ENCODE measurements around the gene BMERB1.
"Not testable (repeated sequence)": the region's sequence is repeated elsewhere in the genome, so short reads cannot be mapped to it uniquely, and the experiment has no call there.

The BMERB1 gene

DNA sequence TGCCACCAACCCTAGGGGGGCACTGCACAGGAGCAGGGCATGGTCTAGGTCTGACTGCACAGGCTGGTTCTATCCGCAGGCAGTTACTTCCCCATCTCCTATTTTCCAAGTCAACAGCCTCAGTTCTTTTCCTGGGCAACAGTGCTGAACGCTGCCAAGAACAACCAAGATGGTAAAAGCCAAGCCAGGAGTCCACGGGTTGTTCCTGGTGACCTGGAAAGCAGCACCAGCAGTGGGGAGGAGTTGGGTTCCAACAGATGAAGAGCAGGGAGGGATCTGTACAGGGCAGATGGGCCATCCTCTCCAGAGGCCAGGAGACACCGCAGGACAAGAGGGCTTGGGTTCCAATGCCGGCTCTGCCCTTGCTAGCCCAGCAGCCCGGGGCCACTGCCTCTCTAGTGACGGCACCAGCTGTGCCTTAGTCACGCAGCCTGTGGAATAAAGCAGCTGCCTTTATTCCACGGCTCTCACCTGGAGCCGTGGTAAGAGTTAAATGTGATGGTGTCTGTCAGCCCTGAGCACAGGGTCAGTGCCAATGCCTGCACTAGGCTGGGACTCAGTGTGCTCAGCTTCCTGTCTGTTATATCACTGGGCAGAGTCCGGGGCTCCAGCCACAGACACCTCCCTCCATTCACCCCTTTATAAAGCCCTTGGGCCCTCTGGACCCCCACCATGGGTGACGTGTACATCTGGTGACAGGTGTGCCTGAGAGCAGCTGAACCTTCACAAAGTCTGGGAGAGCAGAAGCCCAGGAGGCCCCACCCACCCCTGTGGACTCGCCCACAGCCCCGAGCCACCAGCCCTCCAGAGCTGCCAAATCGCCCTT lies 163.6 kb downstream of the BMERB1 start:
- no peak for DNase-seq

DNA sequence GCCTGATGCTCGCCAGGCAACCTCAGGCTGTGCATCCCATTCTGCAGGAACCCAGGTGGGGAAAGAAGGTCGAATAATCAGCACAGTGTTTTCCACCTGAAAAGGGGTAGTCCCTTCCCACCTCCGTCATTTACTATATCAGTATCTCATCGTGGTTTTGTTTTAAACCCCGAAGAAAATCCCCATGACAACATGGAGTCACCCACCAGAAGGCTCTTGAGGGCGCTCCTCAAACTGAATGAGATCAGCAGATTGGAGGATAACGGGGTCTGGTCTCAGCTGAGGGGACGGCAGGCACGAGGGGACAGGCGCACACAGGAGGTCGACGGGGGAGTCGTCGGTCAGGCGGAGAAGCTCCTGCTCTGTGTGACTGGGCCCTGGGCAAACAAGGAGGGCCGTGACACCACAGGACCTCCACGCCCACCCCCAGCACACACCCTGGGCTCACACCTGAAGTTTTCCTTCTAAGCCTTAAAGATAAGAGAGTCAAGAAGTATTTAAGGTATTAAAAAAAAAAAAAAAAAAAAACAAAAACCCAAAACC lies 164.3 kb downstream of the BMERB1 start:
- DNase-seq: no peak

DNA sequence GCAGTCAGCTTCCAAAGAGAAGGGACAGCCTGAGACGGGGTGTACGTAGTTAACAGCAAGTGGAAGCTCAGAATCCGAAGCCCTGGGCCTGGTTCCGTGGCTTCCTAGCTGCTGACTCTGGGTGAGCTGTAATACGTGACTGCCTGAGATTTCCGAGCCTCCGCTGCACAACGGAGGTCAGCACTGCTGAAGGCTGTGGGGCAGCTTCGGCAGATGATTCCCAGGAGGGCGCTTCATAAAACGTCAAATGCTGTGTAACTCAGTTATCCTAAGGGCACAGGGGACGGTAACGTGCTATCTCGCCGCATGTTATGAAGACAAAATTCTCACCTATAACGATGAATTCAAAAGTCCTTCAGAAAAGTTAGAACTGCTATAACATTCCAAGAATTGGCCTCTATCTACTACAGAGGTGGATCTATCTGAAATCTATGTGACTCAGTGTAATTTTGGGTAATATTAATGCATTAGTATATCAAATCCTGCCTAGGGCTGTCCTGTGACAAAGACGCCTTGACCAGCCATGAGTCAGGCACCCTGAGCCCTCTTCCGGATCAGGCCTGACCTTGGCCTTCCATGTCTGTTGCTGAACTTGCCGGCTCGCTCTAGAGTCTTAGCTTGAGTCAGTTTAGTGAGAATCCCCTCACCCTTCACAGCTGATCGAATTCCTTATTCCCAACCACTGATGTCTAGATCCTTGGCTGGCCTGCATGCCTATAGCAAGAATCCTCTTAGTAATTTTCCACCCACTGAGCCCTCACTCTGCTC lies 165.1 kb downstream of the BMERB1 start:
- no peak for DNase-seq

DNA sequence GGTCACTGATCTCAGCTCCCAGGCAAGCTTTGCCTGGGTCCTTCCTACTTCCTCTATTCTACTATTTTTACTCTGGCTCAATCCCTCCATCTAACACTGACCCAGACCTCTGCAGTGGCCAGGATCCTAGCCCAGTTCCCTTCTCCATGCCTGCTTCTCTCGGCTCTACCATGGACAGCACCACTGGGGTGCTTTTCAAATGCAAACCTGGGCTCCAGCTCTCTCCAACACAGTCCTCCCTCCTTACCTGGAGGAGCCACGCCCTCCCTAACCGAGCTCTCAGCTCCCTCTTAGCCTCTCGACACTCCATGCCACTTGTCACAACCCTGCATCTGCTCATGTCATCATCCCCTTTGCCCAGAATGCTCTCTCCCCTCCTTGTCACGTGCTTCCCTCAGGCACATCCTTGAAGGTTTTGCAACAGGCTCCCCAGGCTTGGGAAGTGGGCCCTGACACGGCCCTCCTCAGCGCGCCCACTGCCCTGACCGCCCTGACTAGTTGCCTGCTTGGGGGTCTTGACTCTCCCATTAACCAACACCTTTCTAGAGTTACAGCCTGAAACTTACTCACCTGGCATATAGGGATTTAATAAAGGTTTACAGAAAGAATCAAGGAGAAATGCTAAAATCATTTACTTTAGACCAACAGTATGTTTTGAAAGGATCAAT lies 167.0 kb downstream of the BMERB1 start:
- no peak for DNase-seq

DNA sequence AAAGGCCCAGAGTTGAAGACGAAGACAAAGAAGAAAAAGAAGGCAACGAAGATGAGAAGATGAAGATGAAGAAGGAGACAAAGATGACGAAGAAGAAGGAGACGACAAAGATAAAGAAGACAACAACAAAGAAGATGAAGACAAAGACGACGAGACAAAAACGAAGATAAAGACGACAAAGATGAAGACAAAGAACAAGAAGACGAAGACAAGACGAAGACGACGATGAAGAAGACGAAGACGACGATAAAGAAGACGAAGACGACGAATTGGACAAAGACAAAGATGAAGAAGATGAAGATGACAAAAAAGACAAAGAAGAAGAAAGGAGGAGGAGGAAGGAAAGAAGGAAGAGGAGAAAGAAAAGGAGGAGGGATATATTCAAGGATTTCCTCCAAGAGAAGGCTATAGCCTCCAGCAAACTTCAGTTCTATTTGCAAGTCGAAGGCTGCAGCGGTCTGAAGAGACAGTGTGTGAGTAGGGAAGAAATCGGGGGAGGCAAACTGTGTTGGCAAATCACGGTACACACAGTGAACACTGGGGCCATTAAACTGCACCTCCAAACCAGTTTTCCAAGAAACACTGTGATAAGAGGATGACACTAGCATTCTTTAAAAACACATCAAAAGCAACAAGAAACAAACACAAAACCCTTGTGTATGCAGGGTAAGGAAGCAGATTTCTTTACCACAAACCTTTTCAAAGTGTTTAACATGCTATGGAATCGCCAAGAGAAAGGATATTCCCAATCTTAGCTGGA lies 168.1 kb downstream of the BMERB1 start:
- DNase-seq: no peak

DNA sequence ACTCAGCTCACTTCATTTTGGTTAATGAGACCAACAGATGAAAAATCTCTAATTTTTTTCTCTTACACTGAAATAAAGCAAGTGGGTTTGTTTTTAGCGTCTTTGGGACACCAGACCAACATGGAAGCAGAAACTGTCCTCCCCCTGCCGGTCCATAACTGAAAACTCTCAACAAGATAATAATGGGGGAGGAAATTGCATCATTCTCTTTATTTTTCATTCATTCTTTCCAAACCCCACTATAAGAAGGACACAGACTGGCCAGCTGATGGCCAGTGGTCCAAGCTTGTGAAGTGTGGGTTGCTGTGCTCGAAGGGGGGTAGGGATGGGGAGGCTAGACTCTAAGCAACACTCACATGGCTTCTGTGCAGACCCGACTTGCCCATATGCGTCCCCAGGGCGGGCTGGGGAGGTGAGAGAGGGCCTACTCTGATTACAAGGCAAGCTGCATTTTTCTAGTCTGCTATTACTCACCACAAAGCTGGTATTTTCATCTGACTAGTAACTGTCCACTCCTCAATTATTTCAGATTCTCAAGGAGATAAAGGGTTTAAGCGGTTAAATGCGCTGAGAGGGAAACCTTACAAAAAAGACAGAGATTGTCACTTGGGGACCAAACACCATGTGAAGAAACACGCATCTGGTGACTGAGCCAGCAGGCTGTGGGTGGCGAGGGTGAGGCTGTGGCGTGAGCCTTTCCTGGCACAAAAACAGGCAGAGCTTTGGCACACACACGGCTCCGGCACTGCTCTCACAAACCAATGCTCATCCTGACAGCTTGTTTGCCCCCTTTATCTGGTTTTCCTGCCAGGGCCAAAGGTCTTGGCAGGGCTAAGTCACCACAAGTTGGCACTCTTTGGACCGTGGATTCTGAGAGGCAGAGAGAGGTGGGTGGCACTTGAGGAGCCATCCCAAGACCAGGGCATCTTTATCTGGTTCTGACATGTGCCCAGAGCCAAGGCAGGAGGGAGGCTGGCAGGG lies 170.4 kb downstream of the BMERB1 start:
- DNase-seq: no peak

DNA sequence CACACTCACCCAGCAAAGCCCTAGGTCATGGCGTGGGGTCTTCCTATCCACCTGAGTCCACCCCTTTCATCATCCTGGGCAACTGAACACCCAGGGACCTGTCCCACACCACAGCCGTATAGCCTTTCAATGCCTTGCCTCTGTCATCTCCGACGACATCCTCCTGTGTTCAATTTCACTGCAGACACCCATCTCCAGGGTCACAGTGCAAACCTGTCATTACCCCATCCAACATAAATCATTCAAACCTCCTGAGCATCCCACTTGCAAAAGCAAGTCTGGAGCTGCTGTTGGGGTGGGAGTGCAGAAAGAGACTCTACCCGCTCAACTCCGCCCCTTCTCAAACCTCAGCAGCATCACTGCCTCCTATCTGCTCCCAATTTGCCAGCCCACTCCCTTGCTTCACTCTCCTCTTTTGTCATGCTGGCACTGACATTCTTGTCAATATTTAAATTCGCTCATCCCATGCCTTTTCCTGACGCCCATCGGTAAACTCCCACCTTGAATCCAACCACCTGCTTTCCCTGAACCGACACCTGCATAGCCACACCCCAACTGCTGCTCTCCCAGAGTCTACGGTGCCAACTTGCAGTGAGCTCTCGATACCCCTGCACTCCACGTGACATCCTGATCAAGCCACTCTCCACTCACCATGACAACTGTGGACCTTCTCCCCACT lies 171.6 kb downstream of the BMERB1 start:
- DNase-seq: no peak

DNA sequence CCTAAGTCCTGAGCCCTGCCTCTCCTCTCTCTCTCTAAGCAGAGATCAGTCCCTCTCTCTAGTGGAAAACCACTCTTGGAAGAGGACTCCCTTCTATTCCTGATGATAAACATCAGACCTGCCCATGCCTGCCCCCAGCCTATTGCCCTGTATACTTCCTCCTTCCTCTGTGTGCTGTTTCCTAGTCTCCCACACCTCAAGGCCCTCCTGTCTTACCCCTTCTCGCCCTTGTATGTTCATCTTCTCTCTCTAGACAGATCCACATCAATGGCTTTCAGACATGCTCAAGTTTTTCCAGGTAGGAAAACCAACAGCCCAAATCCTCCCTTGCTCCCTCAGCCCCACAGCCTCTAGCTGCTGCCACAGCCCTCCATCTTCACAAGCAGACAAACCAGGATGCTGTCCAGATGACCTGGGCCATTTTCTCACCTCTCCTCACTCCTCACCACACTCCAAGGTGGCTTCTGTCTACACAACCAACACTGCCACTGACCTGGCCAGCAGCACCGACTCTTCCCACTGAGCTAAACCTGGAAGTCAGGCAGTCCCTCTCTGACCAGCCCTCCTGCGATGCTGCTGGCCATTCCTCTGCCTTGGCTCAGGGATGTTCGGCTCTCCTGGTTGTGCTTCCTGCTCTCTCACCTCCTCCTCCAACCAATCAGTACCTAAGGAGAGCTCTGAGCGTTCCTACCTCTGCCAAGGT lies 172.3 kb downstream of the BMERB1 start:
- DNase-seq: no peak

DNA sequence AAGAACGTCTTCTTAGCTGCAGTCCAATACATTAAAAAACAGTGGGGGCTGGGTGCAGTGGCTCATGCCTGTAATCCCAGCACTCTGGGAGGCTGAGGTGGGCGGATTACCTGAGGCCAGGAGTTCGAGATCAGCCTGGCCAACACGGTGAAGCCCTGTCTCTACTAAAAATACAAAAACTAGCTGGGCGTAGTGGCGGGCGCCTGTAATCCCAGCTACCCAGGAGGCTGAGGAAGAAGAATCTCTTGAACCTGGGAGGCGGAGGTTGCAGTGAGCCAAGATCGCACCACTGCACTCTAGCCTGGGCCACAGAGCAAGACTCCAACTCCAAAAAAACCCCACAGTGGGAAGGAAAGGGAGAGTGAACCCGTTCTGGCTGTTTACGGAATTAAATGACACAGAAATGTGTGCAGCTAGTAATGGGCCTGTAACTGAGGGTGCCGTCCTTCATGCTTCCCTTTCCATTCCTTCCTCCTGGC lies 172.9 kb downstream of the BMERB1 start:
- not testable (repeated sequence) for DNase-seq

DNA sequence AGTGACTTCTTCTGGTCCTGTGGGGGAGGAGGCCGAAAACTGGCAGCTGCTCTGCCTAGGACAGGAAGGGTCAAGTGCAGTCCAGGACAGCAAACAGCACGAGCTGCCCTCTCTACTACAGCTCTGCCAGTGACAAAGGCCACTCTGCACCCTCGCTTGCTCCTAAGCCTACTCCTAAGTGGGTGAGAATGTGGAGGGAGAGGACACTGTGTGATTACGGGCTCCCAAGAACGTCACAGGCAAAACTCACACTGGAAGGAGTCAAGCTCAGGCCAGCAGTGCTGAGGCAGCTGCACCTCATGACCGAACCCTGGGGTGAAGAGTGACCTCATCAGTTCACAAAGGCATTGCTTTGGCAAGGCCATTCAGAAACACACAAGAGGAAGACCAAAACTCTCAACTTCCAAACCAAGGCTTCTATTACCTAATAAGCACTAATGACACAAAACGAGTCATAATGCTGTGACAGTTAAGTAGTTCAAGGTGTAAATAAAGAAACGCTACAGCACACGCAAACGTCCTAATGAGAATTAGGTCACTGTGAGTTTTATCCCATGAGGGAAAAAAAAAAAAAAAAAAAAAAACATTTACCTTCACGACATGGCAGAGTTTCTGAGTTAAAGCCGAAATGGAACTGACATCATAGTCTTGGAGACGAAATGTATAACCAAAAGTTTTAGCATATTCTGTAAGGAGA lies 173.5 kb downstream of the BMERB1 start:
- no peak for DNase-seq

DNA sequence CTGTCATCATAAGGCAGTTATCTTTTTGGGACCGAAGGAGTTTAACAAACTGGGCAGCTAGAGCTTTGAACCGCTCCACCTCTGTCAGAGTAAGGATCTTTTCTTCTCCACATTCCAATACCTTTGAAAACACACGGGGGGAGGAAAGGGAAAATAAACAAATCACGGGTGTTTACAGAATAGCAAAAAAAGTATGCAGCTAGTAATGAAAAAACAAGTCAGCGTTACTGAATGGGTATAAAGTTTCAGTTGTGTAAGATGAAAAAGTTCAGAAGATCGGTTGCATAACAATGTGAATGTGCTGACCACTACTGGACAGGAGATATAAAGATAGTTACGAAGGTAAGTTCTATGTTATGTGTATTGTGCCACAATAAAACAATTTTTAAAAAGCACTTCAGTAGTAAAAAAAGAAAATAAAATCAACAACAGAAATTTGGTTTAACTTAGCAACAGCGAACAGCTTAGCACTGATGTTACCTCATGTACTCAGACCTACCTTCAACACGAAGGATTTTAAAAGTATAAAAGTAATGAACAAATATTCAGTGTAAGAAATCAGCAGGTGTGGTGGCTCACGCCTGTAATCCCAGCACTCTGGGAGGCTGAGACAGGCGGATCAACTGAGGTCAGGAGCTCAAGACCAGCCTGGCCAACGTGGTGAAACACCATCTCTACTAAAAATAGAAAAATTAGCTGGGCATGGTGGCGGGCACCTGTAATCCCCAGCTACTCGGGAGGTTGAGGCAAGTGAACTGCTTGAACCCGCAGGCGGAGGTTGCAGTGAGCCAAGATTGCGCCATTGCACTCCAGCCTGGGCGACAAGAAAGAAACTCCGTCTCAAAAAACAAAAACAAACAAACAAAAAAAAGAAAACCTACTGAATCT lies 174.3 kb downstream of the BMERB1 start:
- no peak for DNase-seq

DNA sequence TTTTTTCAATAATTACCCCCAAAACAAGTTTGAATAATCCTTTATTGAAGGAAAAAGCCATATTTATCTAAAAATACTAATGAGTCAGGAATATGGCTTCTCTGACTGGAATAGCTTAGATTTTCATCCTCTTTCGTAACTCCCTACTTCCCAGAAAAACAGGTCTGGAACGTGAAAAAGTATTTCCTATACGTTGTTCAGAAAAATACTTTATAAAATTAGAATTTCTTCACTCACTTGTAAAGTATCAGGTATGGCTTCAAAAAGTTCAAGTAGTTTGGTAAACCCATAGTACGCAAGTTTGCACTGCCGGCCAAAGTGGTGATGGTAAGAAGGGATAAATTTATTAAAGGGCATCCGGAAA lies 174.9 kb downstream of the BMERB1 start:
- no peak for DNase-seq

DNA sequence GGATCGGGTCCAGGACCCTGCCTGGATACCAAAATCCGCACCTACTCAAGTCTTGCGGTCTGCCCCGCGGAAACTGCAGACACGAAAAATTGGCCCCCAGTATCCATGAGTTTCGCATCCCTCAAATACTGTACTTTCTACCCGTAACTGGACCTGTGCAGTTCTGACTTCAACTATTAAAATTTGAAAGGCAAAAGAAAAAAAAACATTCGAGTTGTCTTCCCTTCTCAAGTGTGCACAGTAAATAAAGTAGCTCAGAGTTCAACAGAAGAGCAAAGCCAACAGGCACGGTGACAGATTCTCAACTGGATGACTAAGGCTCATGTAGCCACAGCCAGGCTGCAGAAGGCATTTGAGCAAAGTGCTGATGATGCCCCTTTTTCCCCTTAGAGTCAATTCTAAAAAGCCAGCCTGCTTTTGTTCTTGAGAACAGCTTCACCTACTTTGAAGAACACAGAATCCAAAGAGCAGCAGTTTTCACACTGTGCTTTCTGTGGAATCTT lies 176.0 kb downstream of the BMERB1 start:
- DNase-seq: no peak

DNA sequence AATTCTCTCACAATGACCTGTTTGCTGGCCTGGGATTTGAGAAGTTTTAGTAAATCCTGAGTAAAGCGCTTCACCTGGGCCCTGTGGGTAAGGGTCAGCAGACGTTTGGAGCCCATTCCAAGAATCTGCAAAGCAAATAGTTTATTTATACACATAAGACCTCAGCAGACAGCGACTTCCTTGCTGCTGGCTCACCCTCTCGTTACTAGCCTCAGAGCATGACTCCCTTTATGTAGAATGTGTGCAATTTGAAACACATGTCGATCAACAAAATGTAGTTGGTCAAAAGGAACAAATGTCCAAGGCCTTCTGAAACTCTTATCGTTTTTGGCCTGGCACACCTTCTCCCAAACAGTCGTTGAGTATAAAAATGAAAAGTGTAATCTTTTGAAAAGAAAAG lies 177.2 kb downstream of the BMERB1 start:
- DNase-seq: no peak

DNA sequence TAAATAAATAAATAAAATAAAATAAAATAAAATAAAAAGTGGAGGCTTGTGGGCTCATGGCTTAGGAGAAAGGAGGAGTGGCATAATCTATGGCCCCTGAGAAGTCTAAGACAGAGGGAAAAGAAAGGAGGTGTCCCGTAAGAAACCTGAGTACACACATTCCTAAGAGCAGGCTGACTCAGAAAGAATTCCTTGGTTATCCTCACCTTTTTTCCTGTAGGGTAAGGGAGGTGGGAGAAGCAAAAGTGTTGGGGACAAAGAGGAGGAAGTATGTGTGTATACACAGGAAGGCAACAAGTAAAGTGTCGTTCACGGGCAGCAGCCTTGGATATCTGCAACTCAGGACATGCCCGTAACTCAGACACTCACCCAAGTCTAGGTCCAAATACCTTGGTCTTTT lies 179.3 kb downstream of the BMERB1 start:
- no peak for DNase-seq

DNA sequence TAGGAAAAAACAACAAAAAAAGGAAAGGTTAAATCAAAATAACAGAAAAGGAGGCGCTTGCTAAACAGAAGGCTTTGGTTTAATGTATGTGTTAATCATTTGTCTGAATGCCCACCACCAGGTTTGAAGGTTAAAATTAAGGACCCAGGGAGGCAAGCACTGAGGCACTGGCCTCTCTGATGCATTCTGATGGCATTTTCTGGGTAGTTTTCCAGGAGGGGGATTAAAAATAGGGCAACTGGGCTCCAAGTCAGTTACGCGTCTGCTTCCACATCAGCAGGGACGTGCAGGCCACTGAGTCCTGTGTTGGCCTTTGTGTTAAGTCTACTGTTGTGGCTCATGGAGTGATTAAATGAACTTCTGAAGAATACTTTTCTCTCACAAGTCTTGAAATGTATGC lies 181.6 kb downstream of the BMERB1 start:
- no peak for DNase-seq

DNA sequence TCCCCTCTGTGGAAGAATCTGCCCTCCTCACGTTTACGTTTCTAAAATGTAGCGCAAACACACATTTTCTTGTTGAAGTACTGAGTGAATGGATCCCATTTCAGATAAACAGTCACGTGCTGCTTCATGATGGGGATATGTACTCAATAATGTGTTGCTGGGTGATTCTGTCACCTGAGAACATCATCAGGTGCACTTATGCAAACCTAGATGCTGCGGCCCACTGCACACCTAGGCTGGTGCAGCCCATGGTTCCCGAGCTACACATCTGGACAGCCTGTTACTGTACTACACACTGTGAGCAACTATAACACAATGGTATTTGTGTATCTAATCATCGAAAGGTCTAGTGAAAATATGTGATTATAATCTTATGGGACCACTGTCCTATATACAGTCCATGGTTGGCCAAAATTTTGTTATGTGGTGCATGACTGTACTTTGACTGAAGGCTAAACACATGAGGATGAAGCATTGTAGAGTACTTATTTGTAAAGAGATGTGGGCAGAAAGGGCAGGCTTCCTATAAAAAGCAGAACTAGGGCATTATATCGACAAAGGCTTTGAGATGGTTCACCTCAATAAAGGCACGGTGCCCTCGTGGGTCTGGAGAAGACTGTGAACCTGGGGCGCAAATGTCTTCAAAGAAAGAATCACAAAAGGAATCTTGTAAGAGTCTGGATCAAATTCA lies 182.2 kb downstream of the BMERB1 start:
- DNase-seq: no peak

DNA sequence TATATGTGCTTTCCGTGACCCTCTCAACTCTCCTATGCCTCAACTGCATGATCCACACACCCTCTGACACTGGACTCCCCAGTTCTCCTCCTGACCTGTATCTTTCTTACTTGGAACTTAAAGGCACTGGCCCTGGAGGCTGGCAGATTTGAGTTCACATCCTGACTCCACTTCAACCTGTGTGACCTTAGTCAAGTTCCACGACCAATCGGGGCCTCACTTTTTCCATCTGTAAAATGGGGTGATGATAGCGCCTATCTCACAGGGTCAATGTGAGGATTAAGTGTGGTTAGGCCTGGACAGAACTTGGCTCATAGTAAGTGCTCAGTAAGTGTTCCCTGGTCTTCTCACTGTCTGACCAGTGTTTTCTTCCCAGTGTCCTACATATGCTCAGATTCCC lies 183.5 kb downstream of the BMERB1 start:
- no peak for DNase-seq

Measured in NCI-H774 (cell line).